Right forelimb (tissue), 1 donor: Measurements from ENCODE around the gene LEF1.
"Not testable (repeated sequence)": the region's sequence is repeated elsewhere in the genome, so short reads cannot be mapped to it uniquely, and the experiment has no call there.

Source experiments
- DNase-seq: peaks from one replicate; pipeline ENCODE4 v3.0.0-alpha.2; 2018

LEF1 gene

DNA sequence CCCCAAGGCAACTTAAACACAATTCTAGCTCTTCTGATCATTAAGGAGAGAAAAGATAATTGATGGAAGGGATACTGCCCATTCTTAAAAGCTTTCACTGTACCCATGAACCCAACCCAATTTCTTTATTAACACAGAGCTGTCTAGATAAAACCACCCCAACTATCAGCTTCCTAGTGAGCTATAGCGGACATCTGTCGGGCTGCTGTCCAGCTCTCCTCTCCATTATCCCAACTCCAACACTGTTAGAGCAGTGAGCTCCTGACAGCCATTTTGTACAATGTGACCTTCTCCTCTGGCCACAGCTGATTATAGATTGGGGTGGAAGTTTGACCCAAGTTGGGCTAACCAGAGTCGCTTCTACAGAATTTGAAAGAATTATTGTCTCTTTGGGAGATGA lies 112.9 kb downstream of the LEF1 start:
- DNase-seq: no peak

DNA sequence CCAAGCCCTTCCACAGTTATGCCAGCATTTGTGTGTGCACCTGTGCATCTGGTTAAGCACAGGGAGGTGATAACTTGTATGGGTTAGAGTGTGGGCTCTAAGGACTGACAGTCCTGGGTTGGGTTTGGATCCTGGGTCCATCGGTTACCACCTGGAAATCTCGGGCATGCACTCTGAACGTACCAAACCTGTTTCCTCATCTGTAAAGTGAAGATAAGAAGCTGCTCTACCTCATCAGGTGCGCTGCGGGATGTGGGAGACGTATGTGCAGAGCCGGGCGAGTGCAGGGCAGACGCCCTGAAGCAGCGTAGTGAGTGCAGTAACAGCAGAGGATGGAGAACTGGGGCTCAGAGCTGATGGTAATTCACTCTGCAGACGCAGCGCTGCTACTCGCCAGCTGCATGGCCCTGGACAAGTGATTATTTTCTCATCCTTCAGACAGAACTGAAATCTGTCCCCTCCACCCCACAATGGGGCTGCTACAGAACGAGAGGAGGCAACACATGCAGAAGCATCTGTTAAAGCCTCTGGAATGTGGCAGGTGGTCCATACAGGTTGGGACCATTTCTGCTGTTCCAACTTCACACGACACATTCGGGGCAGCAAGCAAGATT lies 114.6 kb downstream of the LEF1 start:
- DNase-seq: no peak

DNA sequence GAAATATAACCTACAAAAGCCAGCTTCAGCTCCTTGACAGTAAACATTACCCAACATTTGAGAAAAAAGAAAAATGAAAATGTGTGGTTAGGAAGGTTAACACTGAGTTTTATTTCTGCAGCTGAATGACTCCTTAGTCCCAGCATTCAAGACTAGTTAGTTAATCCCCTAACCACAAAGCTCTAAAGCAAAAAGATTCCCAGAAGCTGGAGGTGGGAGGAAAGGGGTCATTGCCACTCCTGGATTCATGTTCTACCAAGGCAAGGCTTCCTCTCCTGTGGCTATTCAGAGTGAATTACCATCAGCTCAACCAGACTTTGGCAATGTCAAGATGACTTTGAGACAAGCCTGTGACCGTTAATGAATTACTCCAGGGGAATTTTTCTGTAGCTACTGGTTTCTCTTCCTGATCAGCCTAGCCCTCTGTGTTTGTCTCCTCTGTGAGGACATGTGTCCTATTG lies 115.5 kb downstream of the LEF1 start:
- no peak for DNase-seq

DNA sequence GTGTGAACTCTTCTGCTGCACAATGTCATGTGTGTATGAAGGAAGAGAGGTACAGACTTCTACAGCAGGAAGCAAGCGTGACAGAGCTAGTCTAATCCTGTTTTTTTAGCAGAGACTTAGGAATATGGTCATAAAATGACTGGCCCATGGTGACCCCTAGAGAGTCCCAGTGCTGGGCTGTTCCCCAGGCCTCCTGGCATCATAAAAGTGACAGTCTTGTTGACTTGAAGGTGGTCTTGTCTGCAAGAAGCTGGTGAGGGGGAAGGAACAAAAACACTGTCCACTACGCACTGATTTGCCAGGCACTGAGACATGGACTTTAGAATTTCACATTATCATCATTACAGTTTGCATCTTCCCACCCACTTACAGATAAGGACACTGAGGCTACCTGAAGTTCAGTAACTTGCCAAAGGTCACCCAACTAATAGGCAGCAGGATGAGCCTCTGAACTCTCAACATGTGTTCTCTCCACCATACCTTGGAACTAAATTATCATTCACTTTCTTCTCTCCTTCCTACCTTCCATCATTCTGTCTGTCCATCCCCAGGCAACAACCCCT lies 116.1 kb downstream of the LEF1 start:
- no peak for DNase-seq

DNA sequence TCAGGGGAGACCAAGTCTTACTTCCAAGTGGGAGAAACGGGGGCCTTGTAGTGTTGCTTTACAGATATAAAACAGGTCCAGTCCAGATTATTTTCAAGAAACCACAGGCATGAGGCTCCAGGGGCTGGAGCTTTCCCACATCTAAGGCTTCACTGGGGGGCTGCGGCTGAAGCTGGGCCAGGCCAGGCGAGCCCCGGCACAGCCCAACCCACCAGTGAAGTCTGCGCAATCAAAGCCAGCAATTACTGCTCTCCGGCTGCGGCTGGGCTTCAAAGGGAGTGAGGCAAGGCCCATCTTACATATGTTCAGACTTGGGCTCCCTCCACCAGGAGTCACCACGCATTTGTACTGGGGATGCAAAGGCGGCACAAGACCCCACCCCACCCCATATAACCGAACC lies 117.4 kb downstream of the LEF1 start:
- peak; percentile 65 for DNase-seq

DNA sequence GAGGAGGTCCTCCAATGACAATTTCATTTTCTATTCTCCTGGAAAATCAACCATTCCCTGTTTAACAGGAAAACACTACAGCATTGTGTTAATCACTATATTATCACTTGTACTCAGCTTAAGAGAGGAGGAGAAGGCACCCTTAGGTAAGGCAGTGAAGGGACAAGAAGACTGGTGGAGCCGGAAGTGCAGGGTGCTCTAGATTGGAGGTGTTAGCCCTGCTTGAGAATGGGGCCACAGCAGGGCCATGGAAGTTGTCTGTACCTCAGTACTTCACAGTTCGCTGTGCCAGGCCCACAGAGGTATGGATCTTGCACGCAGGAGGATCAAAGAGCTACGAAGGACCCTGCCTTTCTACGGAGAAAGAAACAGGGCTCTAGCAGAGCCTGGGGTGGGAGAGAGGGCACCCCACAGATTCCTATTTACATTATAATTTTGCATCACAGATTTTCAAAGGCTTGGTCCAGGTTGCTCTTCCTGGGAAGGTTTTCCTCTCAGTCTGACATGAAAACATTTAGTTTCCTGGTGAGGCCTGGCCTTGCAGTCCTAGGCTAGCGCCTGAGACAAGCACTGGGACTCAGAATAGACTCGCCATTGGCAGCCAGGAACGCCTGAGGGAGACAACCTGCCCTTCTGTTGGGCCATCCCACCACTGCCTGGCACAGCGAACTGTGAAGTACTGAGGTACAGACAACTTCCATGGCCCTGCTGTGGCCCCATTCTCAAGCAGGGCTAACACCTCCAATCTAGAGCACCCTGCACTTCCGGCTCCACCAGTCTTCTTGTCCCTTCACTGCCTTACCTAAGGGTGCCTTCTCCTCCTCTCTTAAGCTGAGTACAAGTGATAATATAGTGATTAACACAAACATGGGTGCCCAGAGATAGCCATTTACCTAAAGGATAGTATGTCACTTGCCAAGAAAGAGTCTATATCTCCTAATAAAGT lies 118.3 kb downstream of the LEF1 start:
- DNase-seq: not testable (repeated sequence)

DNA sequence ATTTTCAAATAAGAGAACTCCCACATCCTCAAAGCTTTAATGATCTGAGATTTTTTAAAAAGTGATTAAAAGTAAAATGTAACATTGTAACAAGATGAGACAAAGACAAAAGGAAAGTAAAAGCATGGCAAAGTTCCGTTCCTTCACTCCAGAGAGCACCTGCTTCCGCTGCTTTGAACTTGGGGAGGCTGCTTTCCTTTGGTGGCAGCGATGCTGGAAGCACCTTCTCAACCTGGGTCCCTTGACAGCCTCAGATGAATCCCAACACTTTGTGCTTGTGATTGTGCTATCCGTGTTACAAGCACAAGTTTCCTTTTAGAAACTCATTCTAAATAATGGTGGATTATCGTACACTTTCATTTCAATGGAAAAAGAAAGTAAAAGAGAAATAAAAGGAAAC lies 119.3 kb downstream of the LEF1 start:
- DNase-seq: no peak

DNA sequence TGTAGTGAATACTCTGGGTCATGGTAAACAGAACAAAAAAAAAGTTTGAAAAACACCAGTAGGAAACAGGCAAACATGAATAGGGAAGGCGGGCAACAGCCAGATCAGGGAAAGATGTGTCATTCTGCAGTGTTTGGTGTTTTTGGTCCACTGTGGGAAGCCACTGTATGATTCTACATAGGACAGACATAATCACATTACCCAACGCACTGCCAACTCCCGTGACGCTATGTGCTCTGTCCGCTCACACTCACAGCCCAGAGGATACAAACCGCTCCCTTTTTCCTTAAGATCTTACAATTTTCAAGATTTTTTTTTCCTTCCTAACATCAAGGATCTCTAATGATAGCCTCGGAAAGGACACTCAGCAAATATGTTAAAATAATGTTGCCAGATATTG lies 119.7 kb downstream of the LEF1 start:
- no peak for DNase-seq

DNA sequence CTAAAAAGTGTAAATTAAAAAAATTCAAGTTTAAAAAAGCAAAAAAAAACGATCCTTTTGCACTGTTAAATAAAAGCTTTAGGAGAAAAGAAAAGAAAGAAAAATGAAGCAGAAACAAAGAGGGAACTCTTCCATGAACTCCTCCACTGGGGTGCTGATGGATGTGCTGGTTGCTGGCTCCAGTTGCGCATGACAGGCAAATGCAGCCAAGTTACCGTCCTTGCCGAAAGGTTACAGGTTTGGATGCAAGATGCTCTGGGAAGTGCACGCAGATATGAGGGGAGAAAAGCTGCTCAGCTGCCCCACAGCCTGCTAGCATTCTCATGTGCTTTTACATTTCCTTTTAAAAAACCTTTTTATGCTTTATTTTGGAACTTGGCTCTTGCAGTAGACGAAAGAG lies 120.6 kb downstream of the LEF1 start:
- DNase-seq: no peak

DNA sequence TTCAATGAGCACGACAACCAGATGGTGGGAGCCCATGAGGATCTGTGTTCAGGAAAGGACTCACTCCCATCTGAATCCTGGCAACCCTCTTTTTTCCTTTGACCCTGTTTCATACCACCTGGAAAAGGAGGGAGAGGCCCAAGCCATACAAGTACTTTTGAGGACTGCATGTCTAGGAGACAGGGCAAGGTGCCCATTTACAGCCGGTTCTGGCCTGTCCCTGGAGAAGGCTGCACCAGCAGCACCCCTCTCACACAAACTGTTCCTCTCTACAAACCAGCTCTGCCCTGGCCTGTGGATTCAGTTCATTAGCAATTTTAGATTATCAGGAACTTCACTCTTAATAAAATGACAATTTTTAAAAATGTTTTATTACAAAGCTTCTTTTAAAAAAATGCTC lies 121.5 kb downstream of the LEF1 start:
- DNase-seq: no peak

DNA sequence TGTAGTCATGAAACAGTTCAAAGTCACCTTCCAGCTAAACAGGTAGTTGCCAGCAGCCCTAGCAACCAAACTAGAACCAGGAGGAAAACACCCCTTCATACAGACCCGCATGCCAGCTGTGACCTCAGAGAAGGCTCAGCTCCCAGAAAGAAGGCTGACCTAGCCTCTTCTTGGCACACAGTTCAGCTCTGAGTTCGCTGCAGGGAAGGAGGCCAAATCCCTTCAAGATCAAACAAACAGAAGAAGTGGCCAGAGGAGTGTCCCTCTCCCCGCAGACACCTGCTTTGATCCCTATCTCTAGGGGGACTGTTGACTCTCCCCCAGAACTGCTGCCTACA lies 123.1 kb downstream of the LEF1 start:
- peak; percentile 73 for DNase-seq

DNA sequence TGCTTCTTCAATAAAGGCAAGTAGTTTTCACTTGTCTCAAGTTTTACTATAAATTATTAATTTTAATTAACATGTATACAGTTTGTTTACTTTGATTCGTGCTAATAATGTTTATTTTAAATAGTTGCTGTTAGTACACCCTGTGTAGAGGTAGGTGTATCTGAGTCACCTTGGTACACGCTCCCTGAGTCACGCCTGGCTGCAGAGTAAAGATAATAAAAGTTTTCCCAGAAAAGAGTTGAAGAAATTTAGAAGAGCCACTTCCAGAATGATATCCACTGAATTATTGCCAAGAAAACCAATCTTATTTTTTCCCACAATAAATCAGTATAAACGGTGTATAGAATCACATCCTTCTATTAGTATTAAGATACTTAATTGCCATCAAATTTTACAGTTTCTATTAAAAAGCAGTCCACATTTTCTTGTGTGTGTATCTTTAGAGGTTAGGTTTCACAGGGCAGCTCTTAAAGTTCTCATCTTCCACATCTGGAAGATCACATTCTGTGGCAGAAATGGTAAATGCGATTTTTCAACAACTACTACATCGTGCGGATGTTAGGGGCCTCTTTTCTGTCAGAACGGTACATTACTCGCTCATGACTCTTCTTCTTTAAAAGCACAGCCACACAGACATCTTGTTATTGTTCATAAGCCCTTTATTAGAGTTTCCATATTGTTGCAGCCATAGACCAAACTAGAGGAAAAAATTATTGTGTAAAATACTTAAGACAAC lies 123.6 kb downstream of the LEF1 start:
- DNase-seq: no peak

DNA sequence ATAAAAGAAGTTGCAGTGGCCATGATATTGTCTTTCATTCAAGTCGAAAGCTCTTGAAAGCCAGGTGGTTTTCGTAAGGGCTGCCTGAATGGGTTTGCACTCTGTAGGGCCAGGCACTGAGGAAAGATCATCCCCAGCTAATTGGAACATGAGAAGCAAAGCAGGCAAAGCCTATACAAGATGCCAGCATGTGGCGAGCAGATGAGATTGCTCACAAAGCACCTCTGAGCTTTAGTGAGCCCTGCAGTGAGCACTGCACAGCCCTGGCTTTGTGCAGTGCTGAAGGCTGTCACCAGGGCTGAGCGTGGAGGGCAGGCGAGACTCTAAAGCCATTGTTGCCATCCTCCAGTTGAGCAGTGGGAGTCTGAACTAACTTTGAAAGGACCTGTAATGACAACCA lies 125.2 kb downstream of the LEF1 start:
- DNase-seq: no peak

DNA sequence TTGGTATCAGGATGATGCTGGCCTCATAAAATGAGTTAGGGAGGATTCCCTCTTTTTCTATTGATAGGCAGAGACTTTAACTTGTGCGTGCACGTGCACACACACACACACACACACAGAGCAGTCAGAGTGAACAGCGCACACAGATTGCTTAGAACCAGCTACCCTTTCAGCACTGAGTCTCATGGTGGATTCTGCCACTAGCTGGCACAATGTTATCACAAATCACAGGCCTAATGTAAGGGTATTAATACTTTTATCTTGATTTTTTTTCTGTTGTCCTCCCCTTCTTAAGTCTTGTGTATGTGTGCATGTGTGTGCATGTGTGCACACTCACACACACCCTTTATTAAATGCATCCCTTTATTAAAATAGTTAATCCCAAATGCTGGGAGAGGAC lies 125.8 kb downstream of the LEF1 start:
- no peak for DNase-seq

DNA sequence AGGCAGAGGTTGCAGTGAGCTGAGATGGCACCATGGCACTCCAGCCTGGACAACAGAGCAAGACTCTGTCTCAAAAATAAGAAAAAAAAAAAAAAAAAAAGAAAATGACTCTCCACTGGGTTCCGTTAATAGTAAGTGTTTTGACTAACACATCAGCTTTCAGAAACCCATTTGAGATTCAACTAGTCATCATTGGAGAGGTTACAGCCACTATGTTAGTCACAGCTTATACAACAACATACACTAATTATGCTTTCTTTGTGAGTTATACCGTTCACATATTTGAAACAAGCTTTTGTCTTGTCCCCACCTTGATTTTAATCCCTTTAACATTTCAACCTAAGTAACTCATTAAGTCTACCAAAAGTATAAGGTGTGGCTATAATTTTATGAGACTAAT lies 130.8 kb downstream of the LEF1 start:
- no peak for DNase-seq

DNA sequence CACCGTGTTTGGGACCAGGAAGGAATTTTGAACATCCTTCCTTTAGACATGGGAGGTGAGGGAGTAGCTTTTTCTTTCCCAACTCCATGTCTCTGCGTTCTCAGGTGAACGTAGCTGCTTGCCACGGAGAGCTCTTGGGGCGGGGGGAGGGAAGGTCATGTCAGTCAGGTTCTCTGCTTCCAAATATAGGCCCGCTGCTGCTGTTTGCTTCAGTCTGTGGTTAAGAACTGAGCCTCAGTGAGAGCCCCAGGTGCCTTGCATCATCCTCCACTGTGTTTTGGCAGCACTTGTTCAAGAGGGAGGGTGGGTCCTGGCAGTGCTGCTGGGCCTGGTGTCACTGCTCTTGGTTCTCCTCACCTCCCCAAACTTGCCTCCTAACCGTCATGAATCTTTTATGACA lies 132.5 kb downstream of the LEF1 start:
- no peak for DNase-seq

DNA sequence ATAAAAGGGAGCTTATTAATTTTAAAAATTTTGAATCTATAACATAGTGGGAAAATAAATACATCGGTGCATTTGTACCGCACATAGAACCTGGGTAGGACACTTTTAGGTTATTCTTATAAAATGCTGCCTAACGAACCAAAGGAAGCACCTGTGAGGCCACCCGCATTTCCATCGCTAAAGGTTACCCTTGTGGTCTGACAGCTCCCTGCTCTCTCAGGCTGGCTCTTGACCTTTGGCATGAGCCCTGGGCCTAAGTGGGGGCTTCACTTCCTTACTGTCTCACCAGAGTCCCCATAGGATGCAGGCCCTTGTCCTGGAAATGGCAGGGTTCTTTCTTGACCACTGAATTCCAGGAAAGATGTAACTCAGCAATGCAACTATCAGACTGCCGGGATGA lies 133.0 kb downstream of the LEF1 start:
- no peak for DNase-seq

DNA sequence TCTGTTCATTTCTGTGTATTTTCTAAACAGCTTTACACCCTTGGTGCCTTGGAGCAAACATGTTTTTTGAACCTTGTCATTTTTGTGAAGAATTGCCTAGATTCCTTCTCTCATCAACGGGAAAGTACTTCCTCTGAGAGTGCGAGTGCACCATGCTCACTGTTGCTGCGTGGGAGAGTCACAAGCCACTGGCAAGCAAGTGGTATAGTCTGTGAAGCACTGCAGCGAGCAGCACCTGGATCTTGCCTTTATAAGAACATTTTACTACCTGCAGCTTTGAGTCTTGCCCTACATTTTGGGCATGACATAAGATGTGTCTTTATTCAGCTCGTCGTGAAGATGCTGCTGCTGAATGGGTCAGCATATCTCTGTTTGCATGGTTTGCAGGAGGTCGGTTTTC lies 134.2 kb downstream of the LEF1 start:
- no peak for DNase-seq

DNA sequence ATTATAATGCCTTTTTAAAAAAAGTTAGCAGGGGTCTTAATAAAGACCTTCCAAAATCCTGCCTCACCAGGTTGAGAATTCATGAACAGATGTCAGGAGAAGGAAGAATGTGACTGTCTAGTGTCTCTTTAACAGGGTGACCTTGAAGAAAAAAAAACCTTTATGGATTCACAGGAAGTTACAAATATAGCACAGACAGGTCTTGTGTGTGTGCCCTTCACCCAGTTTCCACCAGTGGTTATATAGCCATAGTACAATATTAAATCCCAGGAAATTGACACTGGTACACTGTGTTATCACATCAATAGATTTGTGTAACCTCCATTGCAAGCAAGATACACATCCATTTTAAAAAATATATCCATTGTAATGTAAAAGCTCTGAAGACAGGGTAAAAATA lies 135.4 kb downstream of the LEF1 start:
- no peak for DNase-seq

DNA sequence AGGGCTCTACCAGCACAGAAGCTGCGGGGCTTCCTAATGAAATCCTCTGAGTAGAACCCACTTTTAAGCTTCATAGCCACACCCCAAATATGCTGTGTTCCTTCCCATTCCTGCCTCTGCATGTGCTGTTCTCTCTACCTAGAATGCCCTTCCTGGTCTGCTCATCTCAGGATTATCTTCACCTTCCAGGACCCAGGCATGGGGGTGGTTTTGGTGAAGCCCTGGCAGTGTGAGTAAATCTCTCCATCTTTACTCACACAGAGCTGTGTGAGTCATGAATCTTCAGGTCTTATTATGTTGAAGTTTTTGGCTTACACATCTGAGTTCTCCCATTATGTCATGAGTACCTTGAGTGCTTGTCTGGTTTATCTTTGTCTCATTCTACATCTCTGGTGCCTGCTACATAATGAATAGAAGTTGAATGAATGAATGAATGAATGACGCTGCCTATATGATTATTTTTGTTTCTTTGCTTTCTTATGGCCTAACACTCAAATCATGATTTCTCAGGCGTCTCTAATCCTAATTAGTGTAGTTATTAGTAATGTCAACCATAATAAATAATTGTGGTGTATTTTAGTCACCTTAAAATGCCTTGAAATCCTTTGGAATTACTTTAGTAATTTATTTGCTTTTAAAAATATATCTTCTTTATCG lies 137.2 kb downstream of the LEF1 start:
- no peak for DNase-seq

DNA sequence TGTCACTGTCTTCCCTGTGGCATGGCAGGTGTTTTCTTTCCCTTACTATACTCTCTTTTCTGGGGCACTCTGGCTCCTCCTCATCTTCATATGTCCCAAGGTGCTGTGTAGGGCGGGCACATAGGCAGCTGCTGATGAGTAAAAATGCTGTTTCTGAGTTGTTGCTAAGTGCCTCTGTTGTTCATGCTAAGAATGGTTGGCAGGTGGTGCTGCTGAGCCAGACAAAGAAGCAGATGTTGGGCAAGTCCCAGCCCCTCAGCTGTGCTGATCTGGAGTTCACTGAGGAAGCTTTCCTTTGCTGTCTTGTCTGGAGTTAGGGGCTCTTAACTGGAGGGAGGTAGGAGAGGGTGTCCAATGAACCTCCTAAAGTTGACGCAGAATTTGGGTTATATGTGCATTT lies 138.4 kb downstream of the LEF1 start:
- DNase-seq: peak; percentile 67

DNA sequence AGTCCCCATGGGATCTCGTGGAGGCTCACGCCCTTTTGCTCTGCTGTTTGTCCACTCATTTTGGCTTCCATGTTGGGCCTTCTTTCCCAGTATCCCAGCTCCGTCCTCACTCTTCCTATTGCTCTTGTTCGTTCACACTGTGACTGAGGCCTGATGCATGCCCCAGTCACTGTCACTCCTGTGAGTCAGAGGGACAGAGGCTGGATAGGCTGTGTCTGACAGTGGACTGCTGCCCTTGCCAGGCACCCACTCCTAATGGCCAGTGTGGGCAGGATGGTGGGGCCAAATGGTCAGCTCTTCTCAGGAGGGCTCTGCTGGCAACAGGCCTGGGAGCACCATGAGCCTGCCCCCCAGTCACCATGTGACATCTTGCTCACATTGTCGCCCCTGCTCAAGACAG lies 139.0 kb downstream of the LEF1 start:
- DNase-seq: no peak
